Stomach smooth muscle (tissue), 2 donors: ENCODE measurements around the gene MAZ.
"Not testable (repeated sequence)": the region's sequence is repeated elsewhere in the genome, so short reads cannot be mapped to it uniquely, and the experiment has no call there.

Experiments
- H3K27ac ChIP-seq: one replicate; pipeline ENCODE4 v1.7.0; 2013; ENCODE audit warnings: mild to moderate bottlenecking, low read length, inconsistent platforms
- H3K27me3 ChIP-seq, 2 donors: one replicate each; pipeline ENCODE4 v1.7.0; 2013; ENCODE audit warnings: low read length in 2 of 2; ENCODE audit not compliant: insufficient read depth in 2 of 2, control insufficient read depth in 1 of 2
- H3K36me3 ChIP-seq, 2 donors: one replicate each; pipeline ENCODE4 v1.7.0; 2013; ENCODE audit warnings: low read length in 2 of 2; ENCODE audit not compliant: control insufficient read depth in 2 of 2, insufficient read depth in 2 of 2
- H3K4me1 ChIP-seq: one replicate; pipeline ENCODE4 v1.7.0; 2013; ENCODE audit warnings: low read length; ENCODE audit not compliant: control insufficient read depth, insufficient read depth
- H3K4me3 ChIP-seq, 2 donors: one replicate each; pipeline ENCODE4 v1.7.0; 2013; ENCODE audit warnings: low read length in 2 of 2
- H3K9ac ChIP-seq, 2 donors: one replicate each; pipeline ENCODE4 v1.7.0; 2013; ENCODE audit warnings: low read length in 2 of 2, mild to moderate bottlenecking in 1 of 2
- H3K9me3 ChIP-seq, 2 donors: one replicate each; pipeline ENCODE4 v1.7.0; 2013; ENCODE audit warnings: low read length in 2 of 2; ENCODE audit not compliant: control insufficient read depth in 2 of 2
- donor health status: healthy.
- donor health status: Pancreatic carcinoma.

Gene MAZ

DNA sequence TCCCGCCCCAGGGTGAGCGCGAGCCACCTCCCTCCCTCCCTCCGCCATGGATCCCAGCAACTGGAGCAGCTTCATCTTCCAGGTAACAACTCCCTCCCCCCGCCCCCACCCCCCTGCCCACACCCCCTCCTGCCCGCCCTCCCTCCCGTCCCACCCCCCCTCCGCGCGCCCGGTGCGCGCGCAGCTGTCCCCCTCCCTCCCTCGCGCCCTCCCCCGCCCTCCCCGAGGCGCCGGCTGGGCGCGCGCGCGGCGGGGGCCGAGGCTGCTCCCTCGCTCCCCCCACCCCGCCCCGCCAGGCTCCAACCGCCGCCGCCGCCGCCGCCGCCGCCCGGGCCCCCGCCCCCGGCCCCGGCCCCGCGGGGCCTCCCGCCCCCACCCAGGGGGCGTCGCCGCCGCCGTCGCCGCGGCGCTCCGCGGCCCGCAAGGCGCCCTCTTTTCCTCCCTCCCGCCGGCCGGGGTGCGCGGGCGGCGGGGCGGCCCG lies at the start of gene MAZ:
Gene MAZ, plus strand, starts transcription at position 431 of the 481 bp plus-strand sequence. CDS start 173 bp downstream, outside the sequence.
- Histone ChIP-seq H3K4me1 (peaks cover 56% of the 10 kb centered on the region), H3K9ac (peak within 1 kb of the TSS; percentile 67 to 73), H3K36me3 (no peaks in the 10 kb centered on the region), H3K27me3 (no peaks in the 10 kb centered on the region), H3K4me3 (peak within 1 kb of the TSS; percentile 54 to 88), H3K27ac (peak within 1 kb of the TSS; percentile 97), H3K9me3 (no peaks in the 10 kb centered on the region)

DNA sequence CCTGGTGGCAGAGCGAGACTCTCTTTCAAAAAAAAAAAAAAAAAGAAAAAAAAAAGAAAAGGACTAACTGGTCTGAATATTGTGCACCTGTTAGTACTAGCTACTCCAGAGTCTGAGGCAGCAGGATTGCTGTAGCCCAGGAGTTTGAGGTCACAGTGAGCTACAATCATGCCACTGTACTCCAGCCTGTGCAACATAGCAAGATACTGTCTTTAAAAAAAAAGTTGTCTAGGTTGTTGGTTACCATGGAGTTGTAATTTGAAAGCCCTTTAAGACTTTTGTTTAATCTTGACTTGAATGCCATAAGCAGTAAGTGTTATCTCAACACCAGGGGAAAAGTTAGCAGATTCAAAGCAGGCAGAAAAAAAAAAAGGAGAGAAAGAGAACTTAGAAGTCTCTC lies 49.7 kb upstream of the MAZ start:
- no peaks in the 10 kb centered on the region for H3K36me3 ChIP-seq

DNA sequence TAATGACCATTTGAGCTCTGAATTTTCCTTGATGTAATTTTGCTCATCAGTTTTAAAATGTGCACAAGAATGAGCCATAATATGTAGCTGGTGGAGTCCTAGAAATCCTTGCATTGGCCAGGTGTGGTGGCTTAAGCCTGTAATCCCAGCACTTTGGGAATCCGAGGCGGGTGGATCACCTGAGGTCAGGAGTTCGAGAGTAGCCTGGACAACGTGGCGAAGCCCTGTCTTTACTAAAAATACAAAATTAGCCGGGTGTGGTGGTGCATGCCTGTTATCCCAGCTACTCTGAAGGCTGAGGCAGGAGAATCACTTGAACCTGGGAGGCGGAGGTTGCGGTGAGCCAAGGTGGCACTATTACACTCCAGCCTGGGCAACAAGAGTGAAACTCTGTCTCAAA lies 49.2 kb upstream of the MAZ start:
- H3K9me3 ChIP-seq, H3K27me3 ChIP-seq, H3K4me1 ChIP-seq, H3K27ac ChIP-seq, H3K9ac ChIP-seq, H3K36me3 ChIP-seq, H3K4me3 ChIP-seq: not testable (repeated sequence)

More for the DNA sequence above, 49.7 kb upstream of the MAZ start:
- H3K27me3 ChIP-seq, result peaks cover 0 to 4% of the 10 kb centered on the region in 2 donors
- no peaks in the 10 kb centered on the region for H3K9me3 ChIP-seq
- H3K4me3 ChIP-seq, result no peak overlapping the region
- no peak overlapping the region for H3K27ac ChIP-seq
- no peaks in the 10 kb centered on the region for H3K4me1 ChIP-seq
- H3K9ac ChIP-seq, result no peak overlapping the region

DNA sequence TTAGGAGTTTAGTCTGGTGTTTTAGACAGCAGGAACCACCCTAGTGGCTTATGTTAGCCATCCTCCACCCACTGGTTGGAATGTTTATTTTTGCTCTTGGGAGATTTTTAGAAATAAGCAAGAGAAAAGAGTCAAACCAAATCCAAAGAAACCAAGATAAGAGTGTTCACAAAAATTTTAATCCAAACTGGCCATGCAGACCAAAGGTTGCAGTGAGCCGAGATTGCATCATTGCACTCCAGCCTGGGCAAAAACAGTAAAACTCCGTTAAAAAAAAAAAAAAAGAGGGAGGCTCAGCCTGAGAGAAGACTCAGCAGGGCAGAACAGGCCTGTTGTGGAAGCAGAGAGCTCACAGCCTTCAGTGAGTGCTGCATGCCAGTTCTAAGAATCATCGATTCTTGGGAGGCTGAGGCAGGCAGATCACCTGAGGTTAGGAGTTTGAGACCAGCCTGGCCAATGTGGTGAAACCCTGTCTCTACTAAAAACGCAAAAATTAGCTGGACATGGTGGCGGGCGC lies 48.3 kb upstream of the MAZ start:
- H3K9me3 ChIP-seq, result no peaks in the 10 kb centered on the region
- H3K9ac ChIP-seq, result no peak overlapping the region
- no peak overlapping the region for H3K27ac ChIP-seq
- H3K27me3 ChIP-seq, result peaks cover 0 to 4% of the 10 kb centered on the region in 2 donors
- no peaks in the 10 kb centered on the region for H3K36me3 ChIP-seq
- no peak overlapping the region for H3K4me3 ChIP-seq
- H3K4me1 ChIP-seq, result no peaks in the 10 kb centered on the region

DNA sequence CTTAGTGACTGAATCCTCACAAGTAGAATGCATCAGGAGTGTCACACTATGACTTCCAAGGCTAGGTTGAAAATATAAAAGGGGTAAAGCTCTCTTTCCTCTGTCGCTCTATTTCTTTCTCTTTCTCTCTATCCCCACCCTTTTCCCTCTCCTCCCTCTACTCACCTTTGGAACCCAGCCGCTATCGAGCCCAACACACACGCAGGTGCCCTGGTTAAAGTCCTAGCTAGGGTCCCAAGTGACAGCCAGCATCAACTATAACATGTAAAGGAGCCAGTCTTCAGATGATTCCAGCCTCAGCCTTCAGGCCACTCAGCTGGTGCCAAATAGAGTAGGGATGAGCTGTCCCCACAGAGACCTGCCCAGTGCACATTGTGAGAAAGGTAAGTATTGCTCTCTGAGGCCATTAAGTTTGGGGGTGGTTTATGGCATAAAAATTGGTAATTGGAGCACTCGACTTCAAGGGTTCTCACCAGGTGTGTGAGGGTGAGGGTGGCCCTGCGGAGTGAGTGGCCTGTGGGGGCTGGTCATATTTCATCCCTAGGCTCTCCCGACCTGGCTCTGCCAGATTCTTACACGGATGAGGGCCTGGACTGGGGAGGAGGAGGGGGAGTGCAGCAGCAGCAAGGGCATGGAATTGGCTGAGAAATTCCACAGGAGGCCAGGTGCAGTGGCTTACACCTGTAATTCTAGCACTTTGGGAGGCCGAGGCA lies 45.6 kb upstream of the MAZ start:
- Histone ChIP-seq H3K36me3 (no peaks in the 10 kb centered on the region), H3K27me3 (peaks cover 0 to 6% of the 10 kb centered on the region in 2 donors), H3K4me3 (no peak overlapping the region), H3K9me3 (no peaks in the 10 kb centered on the region), H3K27ac (no peak overlapping the region), H3K9ac (no peak overlapping the region), H3K4me1 (no peaks in the 10 kb centered on the region)

DNA sequence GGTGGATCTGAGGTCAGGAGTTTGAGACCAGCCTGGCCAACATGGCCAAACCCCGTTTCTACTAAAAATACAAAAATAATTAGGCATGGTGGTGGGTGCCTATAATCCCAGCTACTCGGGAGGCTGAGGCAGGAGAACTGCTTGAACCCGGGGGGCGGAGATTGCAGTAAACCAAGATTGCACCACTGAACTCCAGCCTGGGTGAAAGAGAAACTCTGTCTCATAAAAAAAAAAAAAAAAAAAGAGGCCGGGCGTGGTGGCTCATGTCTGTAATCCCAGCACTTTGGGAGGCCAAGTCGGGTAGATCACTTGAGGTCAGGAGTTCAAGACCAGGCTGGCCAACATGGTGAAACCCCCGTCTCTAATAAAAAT lies 45.1 kb upstream of the MAZ start:
- H3K27me3 ChIP-seq, H3K4me3 ChIP-seq, H3K9me3 ChIP-seq, H3K9ac ChIP-seq, H3K36me3 ChIP-seq, H3K4me1 ChIP-seq, H3K27ac ChIP-seq: not testable (repeated sequence)

DNA sequence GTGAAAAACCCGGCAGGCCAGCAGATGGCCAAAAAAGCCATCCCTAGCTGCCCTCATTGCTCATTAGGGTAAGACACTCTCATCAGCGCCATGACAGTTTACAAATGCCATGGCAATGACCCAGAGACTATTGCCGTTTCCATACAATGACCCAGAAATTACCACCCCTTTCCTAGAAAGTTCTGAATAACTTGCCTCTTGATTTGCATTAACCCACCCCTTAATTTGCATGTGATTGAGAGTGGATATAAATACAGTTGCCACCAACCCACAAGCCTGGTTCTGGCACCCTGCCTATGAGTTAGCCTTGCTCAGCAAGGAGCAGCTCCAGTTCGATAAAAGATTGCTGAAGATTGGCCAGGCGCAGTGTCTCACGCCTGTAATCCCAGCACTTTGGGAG lies 44.4 kb upstream of the MAZ start:
- Histone ChIP-seq H3K36me3 (no peaks in the 10 kb centered on the region), H3K9ac (no peak overlapping the region), H3K27ac (no peak overlapping the region), H3K4me3 (no peak overlapping the region), H3K9me3 (no peaks in the 10 kb centered on the region), H3K27me3 (peaks cover 0 to 6% of the 10 kb centered on the region in 2 donors), H3K4me1 (no peaks in the 10 kb centered on the region)

DNA sequence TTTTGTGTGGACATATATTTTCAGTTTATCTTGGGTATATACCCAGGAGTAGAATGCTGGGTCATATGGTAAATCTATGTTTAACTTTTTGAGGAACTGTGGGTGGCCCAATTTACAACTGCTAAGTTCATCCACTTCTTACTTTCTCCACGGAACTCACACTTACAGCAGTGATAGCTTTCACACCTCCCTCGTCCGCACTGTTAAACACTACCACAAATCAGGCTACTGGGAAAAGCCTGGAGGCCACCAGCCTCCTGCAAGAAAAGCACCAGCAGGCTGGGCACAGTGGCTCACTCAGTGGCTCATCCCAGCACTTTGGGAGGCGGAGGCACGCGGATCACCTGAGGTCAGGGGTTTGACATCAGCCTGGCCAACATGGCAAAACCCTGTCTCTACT lies 43.0 kb upstream of the MAZ start:
- no peaks in the 10 kb centered on the region for H3K36me3 ChIP-seq
- H3K27ac ChIP-seq, result no peak overlapping the region
- H3K9me3 ChIP-seq, result no peaks in the 10 kb centered on the region
- no peak overlapping the region for H3K4me3 ChIP-seq
- no peak overlapping the region for H3K9ac ChIP-seq
- peaks cover 0 to 6% of the 10 kb centered on the region in 2 donors for H3K27me3 ChIP-seq
- H3K4me1 ChIP-seq, result no peaks in the 10 kb centered on the region

DNA sequence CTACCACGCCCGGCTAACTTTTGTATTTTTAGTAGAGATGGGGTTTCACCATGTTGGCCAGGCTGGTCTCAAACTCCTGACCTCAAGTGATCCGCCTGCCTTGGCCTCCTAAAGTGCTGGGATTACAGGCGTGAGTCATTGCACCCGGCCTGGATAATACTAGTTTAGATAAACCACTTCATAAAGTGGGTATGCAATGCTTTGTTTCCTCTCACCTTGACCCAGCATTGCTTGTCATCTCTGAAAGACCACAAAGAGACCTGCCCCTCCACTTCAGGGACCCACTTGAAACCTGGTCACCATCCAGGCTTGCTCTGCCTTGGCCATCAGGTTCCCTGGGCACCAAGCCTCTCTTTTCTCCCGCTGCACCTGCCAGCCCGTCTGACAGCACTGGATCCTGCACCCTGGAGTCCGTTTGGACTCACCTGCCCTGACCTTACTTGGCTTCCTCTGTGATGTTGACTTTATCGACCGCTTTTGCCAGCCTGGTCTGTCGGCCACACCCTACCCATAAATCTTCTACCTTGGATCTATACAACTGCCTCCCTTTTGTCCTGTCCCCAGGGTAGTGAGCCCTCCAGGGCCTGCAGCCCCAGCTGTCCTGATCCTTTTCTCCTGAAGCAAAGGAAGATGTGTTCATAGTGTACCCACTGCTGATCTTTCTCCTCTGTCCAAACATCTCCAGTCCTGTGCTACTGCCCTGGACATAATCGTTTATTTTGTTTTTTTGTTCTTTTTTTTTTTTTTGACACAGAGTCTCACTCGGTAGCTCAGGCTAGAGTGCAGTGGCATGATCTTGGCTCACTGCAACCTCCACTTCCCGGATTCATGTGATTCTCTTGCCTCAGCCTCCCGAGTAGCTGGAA lies 40.9 kb upstream of the MAZ start:
- Histone ChIP-seq H3K9ac (no peak overlapping the region), H3K36me3 (no peaks in the 10 kb centered on the region), H3K4me1 (no peaks in the 10 kb centered on the region), H3K4me3 (no peak overlapping the region), H3K27ac (no peak overlapping the region), H3K9me3 (no peaks in the 10 kb centered on the region), H3K27me3 (peaks cover 0 to 5% of the 10 kb centered on the region in 2 donors)

DNA sequence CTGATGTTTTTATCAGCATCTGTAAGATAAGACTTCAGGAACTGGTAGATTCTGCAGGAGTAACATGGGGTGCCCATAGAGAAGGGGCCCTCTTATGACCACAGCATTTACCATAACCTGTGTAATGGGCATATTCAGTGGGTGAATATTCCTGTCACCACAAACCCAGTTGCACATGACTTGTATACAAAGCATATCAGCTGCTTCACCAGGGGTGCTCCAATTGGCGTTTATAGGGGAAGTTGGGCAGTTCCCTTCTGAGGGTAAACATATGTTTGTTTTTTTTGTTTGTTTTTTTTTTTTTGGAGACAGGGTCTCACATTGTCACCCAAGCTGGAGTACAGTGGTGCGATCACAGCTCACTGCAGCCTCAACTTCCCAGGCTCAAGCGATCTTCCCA lies 39.8 kb upstream of the MAZ start:
- Histone ChIP-seq H3K36me3 (no peaks in the 10 kb centered on the region), H3K4me1 (no peaks in the 10 kb centered on the region), H3K9ac (no peak overlapping the region), H3K27ac (no peak overlapping the region), H3K4me3 (no peak overlapping the region), H3K9me3 (no peaks in the 10 kb centered on the region), H3K27me3 (peaks cover 0 to 2% of the 10 kb centered on the region in 2 donors)
